Tibial artery (tissue), 4 donors: ENCODE measurements around the gene PDE3A.

ENCODE experiments used
- DNase-seq, 2 donors: peaks; one replicate each; pipeline ENCODE4 v3.0.0-alpha.2; 2019
- H3K27ac ChIP-seq, 2 donors: fragments of 200-600 bp; sonication (generic) in 1 of 2; 1 replicate in 1 of 2; 2 replicates in 1 of 2; pipeline ENCODE4 v1.5.1; 2018 to 2019; ENCODE audit warnings: mild to moderate bottlenecking in 1 of 2
- H3K27me3 ChIP-seq, 2 donors: fragments of 200-600 bp; sonication (generic) in 1 of 2; one replicate each; pipeline versions ENCODE4 v1.5.1 to v1.6.0; 2016 to 2019
- H3K36me3 ChIP-seq, 3 donors: fragments of 200-600 bp; sonication (generic) in 2 of 3; one replicate each; pipeline ENCODE4 v1.5.1; 2016 to 2019; ENCODE audit warnings: mild to moderate bottlenecking in 2 of 3
- H3K4me1 ChIP-seq, 4 donors: fragments of 200-600 bp; sonication (generic) in 2 of 4; 1 replicate in 3 of 4; 2 replicates in 1 of 4; pipeline ENCODE4 v1.5.1; 2016 to 2019
- H3K4me3 ChIP-seq, 2 donors: fragments of 200-600 bp; sonication (generic) in 1 of 2; 1 replicate in 1 of 2; 2 replicates in 1 of 2; pipeline ENCODE4 v1.5.1; 2018 to 2019; ENCODE audit warnings: mild to moderate bottlenecking in 2 of 2
- H3K9me3 ChIP-seq, 3 donors: fragments of 200-600 bp; sonication (generic) in 1 of 3; one replicate each; pipeline ENCODE4 v1.5.1; 2016 to 2019
- intact Hi-C: fragments of 100-400 bp; cut with DNase I; formaldehyde crosslinking; loops from one replicate; pipeline ENCODE4 v1.15.0; 2023; ENCODE audit warnings: low total_unique reads
- TF ChIP-seq, protein P1 (sequence below), 2 experiments: fragments of 200-600 bp in 1 of 2; fragments of 450-650 bp in 1 of 2; IDR thresholded peaks; one replicate each; pipeline ENCODE4 v1.5.1; 2017 to 2019; ENCODE audit warnings: antibody characterized with exemption in 2 of 2, mild to moderate bottlenecking in 1 of 2, moderate library complexity in 1 of 2

Gene PDE3A

DNA sequence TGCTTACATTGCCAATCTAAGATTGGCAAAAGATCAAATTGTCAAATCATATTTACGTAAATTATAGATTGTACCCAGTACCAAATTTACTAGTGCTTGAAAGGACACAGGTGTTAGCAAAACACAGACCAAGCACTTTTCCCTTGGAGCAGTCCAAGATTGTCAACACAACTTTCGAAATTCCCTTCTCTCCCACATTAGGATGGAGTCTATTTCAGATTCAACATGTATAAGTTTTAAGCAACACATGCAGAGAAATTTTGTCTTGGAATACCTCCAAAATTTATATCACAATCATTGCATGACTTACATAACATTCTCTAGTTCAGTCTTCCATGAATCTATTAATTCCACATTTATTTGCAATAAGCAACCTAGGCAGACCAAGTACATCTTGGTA lies 251.9 kb downstream of the PDE3A start:
- no peak overlapping the region for H3K4me3 ChIP-seq
- TF ChIP-seq, protein P1, sequence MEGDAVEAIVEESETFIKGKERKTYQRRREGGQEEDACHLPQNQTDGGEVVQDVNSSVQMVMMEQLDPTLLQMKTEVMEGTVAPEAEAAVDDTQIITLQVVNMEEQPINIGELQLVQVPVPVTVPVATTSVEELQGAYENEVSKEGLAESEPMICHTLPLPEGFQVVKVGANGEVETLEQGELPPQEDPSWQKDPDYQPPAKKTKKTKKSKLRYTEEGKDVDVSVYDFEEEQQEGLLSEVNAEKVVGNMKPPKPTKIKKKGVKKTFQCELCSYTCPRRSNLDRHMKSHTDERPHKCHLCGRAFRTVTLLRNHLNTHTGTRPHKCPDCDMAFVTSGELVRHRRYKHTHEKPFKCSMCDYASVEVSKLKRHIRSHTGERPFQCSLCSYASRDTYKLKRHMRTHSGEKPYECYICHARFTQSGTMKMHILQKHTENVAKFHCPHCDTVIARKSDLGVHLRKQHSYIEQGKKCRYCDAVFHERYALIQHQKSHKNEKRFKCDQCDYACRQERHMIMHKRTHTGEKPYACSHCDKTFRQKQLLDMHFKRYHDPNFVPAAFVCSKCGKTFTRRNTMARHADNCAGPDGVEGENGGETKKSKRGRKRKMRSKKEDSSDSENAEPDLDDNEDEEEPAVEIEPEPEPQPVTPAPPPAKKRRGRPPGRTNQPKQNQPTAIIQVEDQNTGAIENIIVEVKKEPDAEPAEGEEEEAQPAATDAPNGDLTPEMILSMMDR (IDR thresholded peaks at IDR 0.05): no peak
- H3K27ac ChIP-seq: no peak overlapping the region
- no peaks in the 10 kb centered on the region for H3K27me3 ChIP-seq
- intact Hi-C loops: no loop called here
- DNase-seq: no peak
- H3K36me3 ChIP-seq: peaks cover 0 to 28% (median 24%) of the 10 kb centered on the region in 3 donors
- peaks cover 0 to 2% (median 0%) of the 10 kb centered on the region in 4 donors for H3K4me1 ChIP-seq
- H3K9me3 ChIP-seq: no peaks in the 10 kb centered on the region

DNA sequence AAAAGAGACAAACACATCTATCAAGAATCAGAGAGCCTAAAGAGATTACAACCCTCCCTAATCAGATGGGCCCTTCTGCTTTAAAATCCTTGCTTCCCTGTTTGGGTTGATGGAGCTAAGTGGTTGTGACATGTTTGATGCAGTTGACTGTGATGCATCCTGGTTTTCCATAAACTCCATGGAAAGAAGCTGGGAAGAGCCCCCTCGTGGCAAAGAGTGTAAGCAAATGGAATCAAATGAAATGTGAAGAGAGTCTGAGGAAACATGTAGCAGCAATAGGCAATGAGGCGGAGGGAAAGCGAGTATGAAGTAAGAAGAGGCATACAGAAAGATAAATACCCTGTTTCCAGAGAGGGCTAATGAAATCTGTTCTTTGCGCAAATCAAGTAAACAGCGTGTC lies 256.4 kb downstream of the PDE3A start:
- no peaks in the 10 kb centered on the region for H3K9me3 ChIP-seq
- no peak for DNase-seq
- intact Hi-C loops: no loop called here
- H3K4me3 ChIP-seq: no peak overlapping the region
- H3K27me3 ChIP-seq: no peaks in the 10 kb centered on the region
- H3K4me1 ChIP-seq: peaks cover 0 to 45% (median 10%) of the 10 kb centered on the region in 4 donors
- H3K27ac ChIP-seq: no peak overlapping the region
- TF ChIP-seq, protein P1 (IDR thresholded peaks at IDR 0.05): peak; percentile 9 to 16
- peaks cover 0 to 18% (median 14%) of the 10 kb centered on the region in 3 donors for H3K36me3 ChIP-seq

DNA sequence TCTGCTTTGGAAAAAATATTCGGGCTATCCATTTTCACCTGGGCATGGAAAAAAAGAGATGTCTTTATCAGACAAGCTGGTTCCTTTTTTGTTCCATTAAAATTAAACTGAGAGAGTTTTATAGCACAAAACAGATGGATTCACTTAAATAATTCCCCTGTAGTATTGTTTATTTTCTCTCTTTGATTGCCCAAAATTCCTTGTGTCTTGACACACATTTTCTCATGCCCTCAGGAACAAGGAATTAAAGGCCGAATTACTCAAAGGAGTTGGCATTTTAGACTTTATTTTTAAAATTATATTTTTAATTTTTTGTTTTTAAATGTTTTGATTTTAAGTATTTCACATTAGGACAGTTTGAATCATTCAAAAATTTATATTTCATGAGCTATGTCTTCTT lies 257.2 kb downstream of the PDE3A start:
- Histone ChIP-seq H3K4me3 (no peak overlapping the region), H3K36me3 (peaks cover 0 to 18% (median 14%) of the 10 kb centered on the region in 3 donors), H3K9me3 (no peaks in the 10 kb centered on the region), H3K27me3 (no peaks in the 10 kb centered on the region), H3K27ac (no peak overlapping the region), H3K4me1 (peaks cover 0 to 52% (median 11%) of the 10 kb centered on the region in 4 donors)
- intact Hi-C loops: no loop called here
- TF ChIP-seq, protein P1 (IDR thresholded peaks at IDR 0.05): no peak
- no peak for DNase-seq

DNA sequence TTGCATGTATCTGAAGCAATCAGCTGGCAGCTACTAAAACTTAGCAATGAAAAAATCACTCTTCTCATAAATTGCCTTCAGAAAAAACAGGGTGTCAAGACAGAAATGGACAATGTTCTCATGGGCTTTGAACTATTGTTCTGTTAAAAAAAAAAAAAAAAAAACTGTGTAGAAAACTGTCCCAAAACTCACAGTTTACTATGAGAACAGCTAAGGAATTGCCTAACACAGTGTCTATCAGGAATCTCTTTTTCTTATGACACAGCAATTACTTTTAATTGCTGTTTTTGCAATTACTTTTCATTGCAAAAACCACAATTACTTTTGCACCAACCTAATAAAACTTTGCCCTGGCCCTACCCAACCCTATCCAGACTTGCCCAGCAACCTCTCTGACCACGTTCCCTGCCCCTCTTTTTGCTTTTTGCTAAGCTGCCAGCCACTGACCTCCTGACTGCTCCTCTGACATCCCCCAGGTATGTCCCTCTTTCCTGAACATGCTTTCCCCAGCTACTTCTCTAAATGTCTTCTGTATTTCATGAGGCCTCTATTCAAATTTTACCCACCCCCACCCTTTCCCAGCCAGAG lies 258.8 kb downstream of the PDE3A start:
- H3K4me3 ChIP-seq: no peak overlapping the region
- peaks cover 0 to 11% (median 9%) of the 10 kb centered on the region in 3 donors for H3K36me3 ChIP-seq
- no peaks in the 10 kb centered on the region for H3K9me3 ChIP-seq
- DNase-seq: no peak
- no peaks in the 10 kb centered on the region for H3K27me3 ChIP-seq
- peak overlapping the region in 1 of 2 donors; percentile 44 for H3K27ac ChIP-seq
- intact Hi-C loops: no loop called here
- H3K4me1 ChIP-seq: peaks cover 0 to 68% (median 11%) of the 10 kb centered on the region in 4 donors
- TF ChIP-seq, protein P1 (IDR thresholded peaks at IDR 0.05): no peak

DNA sequence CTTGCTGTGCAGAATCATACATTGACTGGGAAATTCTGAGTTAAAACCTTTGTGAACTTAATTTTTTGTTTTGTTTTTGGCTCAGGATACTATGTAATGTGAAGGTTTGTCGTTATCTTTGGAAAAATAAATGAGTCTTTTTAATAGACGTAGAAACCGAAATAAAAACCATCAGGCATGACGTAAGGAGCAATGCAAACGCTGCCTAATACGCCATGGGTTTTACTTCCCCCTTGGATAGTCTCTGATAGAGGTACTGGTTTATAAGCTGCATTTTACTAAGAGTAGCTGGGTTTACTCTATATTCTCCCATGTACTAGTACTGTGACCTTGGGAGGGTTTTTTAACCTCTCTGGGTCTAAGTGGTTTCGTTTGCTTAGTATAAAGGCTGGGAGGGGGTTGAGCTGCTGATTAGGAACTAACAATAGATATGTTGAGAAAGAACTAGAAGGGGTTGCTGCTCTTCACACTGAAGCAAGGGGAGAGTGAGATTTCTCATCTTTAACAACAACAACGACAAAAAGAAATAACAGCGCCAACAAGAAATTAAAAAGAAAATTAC lies 260.0 kb downstream of the PDE3A start:
- DNase-seq: no peak
- intact Hi-C loops: no loop called here
- peaks cover 0 to 8% (median 0%) of the 10 kb centered on the region in 3 donors for H3K36me3 ChIP-seq
- no peaks in the 10 kb centered on the region for H3K9me3 ChIP-seq
- H3K4me1 ChIP-seq: peaks cover 0 to 72% (median 11%) of the 10 kb centered on the region in 4 donors
- no peak overlapping the region for H3K4me3 ChIP-seq
- no peaks in the 10 kb centered on the region for H3K27me3 ChIP-seq
- TF ChIP-seq, protein P1 (IDR thresholded peaks at IDR 0.05): no peak
- H3K27ac ChIP-seq: peak overlapping the region; percentile 10 to 35
